K562 treated with DMSO at 1 percent for 4 hours (cell line): ENCODE data around the gene OR52H1. TPM values are rescaled to one million over a fixed set of nuclear protein-coding genes. Genes with fewer than 3 reads are reported as not detected.

Source experiments
- total RNA-seq: library from RNA; unstranded; fragments of 300-600 nt; gene quantifications from 2 replicates; pipeline ENCODE4 v1.2.3, GENCODE V29; 2022; ENCODE audit not compliant: insufficient read depth

OR52H1 gene
- total RNA-seq: not detected in 2 replicates

GRCh38 chr11:5548440-5548839 is at the start of gene OR52H1:
OR52H1 (minus strand) TSS chr11:5548540; CDS start chr11:5545505, 3,035 bp downstream.

GRCh38 chr11:5596607-5597201 is 48.4 kb upstream of the OR52H1 start, which contains the start of gene TRIM6:
TRIM6 (plus strand) TSS chr11:5596637; CDS start chr11:5596898, 261 bp downstream.

GRCh38 chr11:5580577-5580976 is 32.2 kb upstream of the OR52H1 start, which contains the start of gene OR52B6:
OR52B6 (plus strand) TSS chr11:5580877; CDS start chr11:5580877, 0 bp downstream.

GRCh38 chr11:5516599-5516998 is 31.7 kb downstream of the OR52H1 start, which contains the start of gene UBQLNL:
UBQLNL (minus strand) TSS chr11:5516699; CDS start chr11:5516441, 258 bp downstream.

GRCh38 chr11:5509803-5510202 is 38.5 kb downstream of the OR52H1 start, which contains the start of gene UBQLN3:
UBQLN3 (minus strand) TSS chr11:5509957; CDS start chr11:5509558, 399 bp downstream.

Other genes with a start within 250 kb of the OR52H1 start
- 55.4 and 61.8 TPM in 2 replicates for gene OR51B4, start 246.6 kb downstream of the OR52H1 start, total RNA-seq
- gene OR51B2, start 224.2 kb downstream of the OR52H1 start, total RNA-seq: 1.9 and 4.3 TPM in 2 replicates
- 61.3 and 61.7 TPM in 2 replicates for gene OR51B5, start 205.0 kb downstream of the OR52H1 start, total RNA-seq
- gene OR51B6, start 197.0 kb downstream of the OR52H1 start, total RNA-seq: not detected in 2 replicates
- not detected in 2 replicates for gene OR51M1, start 164.7 kb downstream of the OR52H1 start, total RNA-seq
- not detected in 2 replicates for gene OR51Q1, start 126.4 kb downstream of the OR52H1 start, total RNA-seq
- not detected in 2 replicates for gene OR51I1, start 107.0 kb downstream of the OR52H1 start, total RNA-seq
- gene OR51I2, start 99.2 kb downstream of the OR52H1 start, total RNA-seq: not detected in 2 replicates
- gene OR52D1, start 59.9 kb downstream of the OR52H1 start, total RNA-seq: not detected in 2 replicates
- gene UBQLN3, start 38.6 kb downstream of the OR52H1 start, total RNA-seq: not detected in 2 replicates
- gene UBQLNL, start 31.8 kb downstream of the OR52H1 start, total RNA-seq: 0.44 TPM in 1 of 2 replicates, not detected in the other
- gene OR52B6, start 32.3 kb upstream of the OR52H1 start, total RNA-seq: not detected in 2 replicates
- 10.9 and 13.0 TPM in 2 replicates for gene TRIM6, start 48.1 kb upstream of the OR52H1 start, total RNA-seq
- gene TRIM34, start 76.5 kb upstream of the OR52H1 start, total RNA-seq: 2.0 and 3.1 TPM in 2 replicates
- gene TRIM5, start 136.5 kb upstream of the OR52H1 start, total RNA-seq: 11.6 and 13.1 TPM in 2 replicates
- gene TRIM22, start 141.2 kb upstream of the OR52H1 start, total RNA-seq: 0.41 and 0.45 TPM in 2 replicates
- gene OR56B1, start 187.9 kb upstream of the OR52H1 start, total RNA-seq: not detected in 2 replicates
- not detected in 2 replicates for gene OR52N4, start 205.7 kb upstream of the OR52H1 start, total RNA-seq
- gene OR52N5, start 234.8 kb upstream of the OR52H1 start, total RNA-seq: not detected in 2 replicates
- gene OR52N1, start 242.7 kb upstream of the OR52H1 start, total RNA-seq: not detected in 2 replicates